ENCODE measurements around the gene SGK1.

Gene SGK1

GRCh38 chr6:134165561-134166201, 152.2 kb downstream of the SGK1 start:
- DNase-seq, result no peak

GRCh38 chr6:134164300-134164699, 153.6 kb downstream of the SGK1 start:
- DNase-seq, result no peak

GRCh38 chr6:134162932-134163331, 155.0 kb downstream of the SGK1 start:
- DNase-seq, result no peak

- no peak for DNase-seq
These were observed 156.9 kb downstream of the SGK1 start for GRCh38 chr6:134161041-134161440.

- DNase-seq, result no peak
These were observed 165.0 kb downstream of the SGK1 start for GRCh38 chr6:134152767-134153485.

GRCh38 chr6:134148566-134148965, 169.3 kb downstream of the SGK1 start:
- DNase-seq, result no peak

- no peak for DNase-seq
These were observed 170.8 kb downstream of the SGK1 start for GRCh38 chr6:134147034-134147533.

GRCh38 chr6:134146268-134147033, 171.5 kb downstream of the SGK1 start:
- DNase-seq, result no peak

- peak; percentile 56 for DNase-seq
These were observed 172.1 kb downstream of the SGK1 start for GRCh38 chr6:134145786-134146185.

GRCh38 chr6:134138226-134138975, 179.5 kb downstream of the SGK1 start:
- peak; percentile 43 for DNase-seq

- DNase-seq, result no peak
These were observed 183.3 kb downstream of the SGK1 start for GRCh38 chr6:134134654-134135053.

- DNase-seq, result no peak
These were observed 185.3 kb downstream of the SGK1 start for GRCh38 chr6:134132494-134133141.

GRCh38 chr6:134131530-134132139, 186.3 kb downstream of the SGK1 start:
- DNase-seq, result no peak

GRCh38 chr6:134128146-134128545, 189.8 kb downstream of the SGK1 start:
- DNase-seq, result no peak

- peak; percentile 60 for DNase-seq
These were observed 194.2 kb downstream of the SGK1 start for GRCh38 chr6:134123666-134124208.

GRCh38 chr6:134122775-134123174, 195.1 kb downstream of the SGK1 start:
- no peak for DNase-seq

- DNase-seq, result no peak
These were observed 198.4 kb downstream of the SGK1 start for GRCh38 chr6:134119486-134119885.
